Esophagus squamous epithelium (tissue), 4 donors: Measurements from ENCODE around the gene LCE2D.

Source experiments
- POLR2A ChIP-seq, 4 donors: fragments of 450-650 bp; IDR thresholded peaks; one replicate each; pipeline ENCODE4 v1.6.1; 2017; ENCODE audit warnings: antibody characterized with exemption in 4 of 4, mild to moderate bottlenecking in 4 of 4, moderate library complexity in 3 of 4
- TF ChIP-seq, protein P1 (sequence below), 6 experiments: fragments of 450-650 bp in 4 of 6; fragments of 200-600 bp in 2 of 6; sonication (generic) in 2 of 6; IDR thresholded peaks; one replicate each; pipeline ENCODE4 v1.5.1; 2016 to 2019; ENCODE audit warnings: antibody characterized with exemption in 6 of 6, mild to moderate bottlenecking in 4 of 6, moderate library complexity in 4 of 6

DNA sequence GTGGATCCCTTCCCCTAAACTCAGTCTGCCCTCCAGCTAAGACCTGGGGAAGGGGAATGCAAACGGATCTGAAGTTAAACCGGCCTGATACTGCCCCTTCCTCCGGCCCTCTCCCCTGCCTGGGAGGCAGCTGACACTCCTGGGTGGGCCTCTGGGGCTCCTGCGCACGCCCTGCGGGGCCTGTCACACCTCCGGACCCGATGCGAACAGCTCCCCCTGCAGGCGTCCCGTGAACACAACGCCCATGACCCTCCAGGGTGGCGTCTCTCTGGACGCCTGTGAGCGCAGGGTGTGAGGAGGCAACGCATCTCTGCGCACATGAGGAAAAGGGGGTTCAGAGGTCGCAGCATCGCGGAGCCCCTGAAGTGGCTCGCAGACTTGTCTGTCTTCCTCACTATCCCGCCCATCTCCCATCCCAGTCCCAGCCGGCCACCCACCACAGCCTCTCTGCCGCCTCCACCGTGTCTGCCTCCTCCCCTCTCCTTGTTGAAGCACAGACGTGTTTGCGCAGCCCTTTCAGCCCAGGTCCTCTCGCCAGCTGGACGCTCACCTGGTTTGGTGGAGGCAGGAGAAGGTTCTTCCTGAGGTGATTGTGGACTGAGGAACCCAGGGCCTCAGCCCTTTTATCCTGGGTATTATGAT is 39.9 kb upstream of the LCE2D start:
- TF ChIP-seq, protein P1, sequence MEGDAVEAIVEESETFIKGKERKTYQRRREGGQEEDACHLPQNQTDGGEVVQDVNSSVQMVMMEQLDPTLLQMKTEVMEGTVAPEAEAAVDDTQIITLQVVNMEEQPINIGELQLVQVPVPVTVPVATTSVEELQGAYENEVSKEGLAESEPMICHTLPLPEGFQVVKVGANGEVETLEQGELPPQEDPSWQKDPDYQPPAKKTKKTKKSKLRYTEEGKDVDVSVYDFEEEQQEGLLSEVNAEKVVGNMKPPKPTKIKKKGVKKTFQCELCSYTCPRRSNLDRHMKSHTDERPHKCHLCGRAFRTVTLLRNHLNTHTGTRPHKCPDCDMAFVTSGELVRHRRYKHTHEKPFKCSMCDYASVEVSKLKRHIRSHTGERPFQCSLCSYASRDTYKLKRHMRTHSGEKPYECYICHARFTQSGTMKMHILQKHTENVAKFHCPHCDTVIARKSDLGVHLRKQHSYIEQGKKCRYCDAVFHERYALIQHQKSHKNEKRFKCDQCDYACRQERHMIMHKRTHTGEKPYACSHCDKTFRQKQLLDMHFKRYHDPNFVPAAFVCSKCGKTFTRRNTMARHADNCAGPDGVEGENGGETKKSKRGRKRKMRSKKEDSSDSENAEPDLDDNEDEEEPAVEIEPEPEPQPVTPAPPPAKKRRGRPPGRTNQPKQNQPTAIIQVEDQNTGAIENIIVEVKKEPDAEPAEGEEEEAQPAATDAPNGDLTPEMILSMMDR (IDR thresholded peaks at IDR 0.05): peak in 1 of 6 experiments; percentile 27
- TF ChIP-seq POLR2A (IDR thresholded peaks at IDR 0.05): no peak
